ENCODE data around the gene ESRRA. TPM values are rescaled to one million over a fixed set of nuclear protein-coding genes. Genes with fewer than 3 reads are reported as not detected.

Gene ESRRA
- total RNA-seq, 1 donor from 2014 or later = 28.1 TPM

GRCh38 chr11:64303109-64304031, 2.0 kb upstream of the ESRRA start:
- no peak for TF ChIP-seq CTCF (IDR thresholded peaks at IDR 0.05; ENCODE audit: unreplicated experiment)
- Mint-ChIP-seq H3K4me1 (ENCODE audit: low read depth) (peaks cover 14% of the 10 kb centered on the region), H3K9me3 (ENCODE audit: low read depth) (no peaks in the 10 kb centered on the region), H3K4me3 (ENCODE audit: low read depth) (no peak overlapping the region), H3K36me3 (ENCODE audit: insufficient read depth) (no peaks in the 10 kb centered on the region), H3K27ac (no peak overlapping the region), H3K27me3 (peaks cover 36% of the 10 kb centered on the region)
- no peak for DNase-seq (ENCODE audit: low spot score, unreplicated experiment)

GRCh38 chr11:64304032-64304315, 1.4 kb upstream of the ESRRA start:
- Mint-ChIP-seq H3K4me1 (ENCODE audit: low read depth) (peaks cover 14% of the 10 kb centered on the region), H3K27me3 (peaks cover 30% of the 10 kb centered on the region), H3K9me3 (ENCODE audit: low read depth) (no peaks in the 10 kb centered on the region), H3K36me3 (ENCODE audit: insufficient read depth) (no peaks in the 10 kb centered on the region), H3K4me3 (ENCODE audit: low read depth) (no peak overlapping the region), H3K27ac (no peak overlapping the region)
- no peak for DNase-seq (ENCODE audit: low spot score, unreplicated experiment)
- TF ChIP-seq CTCF (IDR thresholded peaks at IDR 0.05; ENCODE audit: unreplicated experiment) = no peak

GRCh38 chr11:64304316-64305072, 830 bp upstream of the ESRRA start:
- Mint-ChIP-seq H3K27ac (peak overlapping the region; percentile 95), H3K4me3 (ENCODE audit: low read depth) (peak overlapping the region; percentile 79), H3K36me3 (ENCODE audit: insufficient read depth) (no peaks in the 10 kb centered on the region), H3K9me3 (ENCODE audit: low read depth) (no peaks in the 10 kb centered on the region), H3K27me3 (peaks cover 25% of the 10 kb centered on the region), H3K4me1 (ENCODE audit: low read depth) (peaks cover 14% of the 10 kb centered on the region)
- peak; percentile 85 for TF ChIP-seq CTCF (IDR thresholded peaks at IDR 0.05; ENCODE audit: unreplicated experiment)
- peak; percentile 82 for DNase-seq (ENCODE audit: low spot score, unreplicated experiment)

DNA sequence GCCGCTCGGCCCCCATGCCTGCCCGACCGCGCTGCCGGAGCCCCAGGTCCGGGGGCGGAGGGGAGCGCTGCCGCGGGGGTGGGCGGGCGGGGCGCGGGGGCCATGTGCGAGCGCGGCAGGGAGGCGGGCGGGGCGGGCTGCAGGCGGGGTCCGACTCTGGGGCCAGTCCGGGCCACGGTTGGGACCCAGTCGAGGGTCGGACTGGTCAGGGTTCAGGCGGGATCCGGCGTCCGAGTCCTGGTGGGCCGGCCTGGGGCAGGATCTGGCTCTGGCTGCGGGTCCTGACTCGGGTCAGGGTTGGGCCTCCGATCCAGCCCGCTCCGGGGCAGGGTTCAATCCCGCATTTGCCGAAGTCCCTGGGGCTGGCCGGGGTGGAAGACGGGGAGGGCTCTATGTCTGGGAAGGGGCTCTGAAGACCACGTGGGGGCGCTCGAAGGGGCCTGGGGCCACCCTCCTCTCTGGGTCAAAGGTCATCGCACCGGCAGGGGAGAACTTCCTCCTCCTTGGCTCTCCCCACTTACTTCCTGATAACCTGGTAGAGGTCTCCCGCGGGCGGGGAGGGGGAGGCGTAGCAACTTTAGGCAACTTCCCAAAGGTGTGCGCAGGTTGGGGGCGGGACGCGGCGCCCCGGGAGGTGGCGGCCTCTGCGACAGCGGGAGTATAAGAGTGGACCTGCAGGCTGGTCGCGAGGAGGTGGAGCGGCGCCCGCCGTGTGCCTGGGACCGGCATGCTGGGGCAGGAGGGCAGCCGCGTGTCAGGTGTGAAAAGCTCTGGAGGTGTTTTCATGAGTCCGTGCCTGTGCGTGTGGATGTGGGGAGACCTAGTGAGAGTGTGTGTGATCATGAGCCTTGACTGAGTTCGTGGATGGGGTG, 603 bp downstream of the ESRRA start:
- Mint-ChIP-seq H3K9me3 (ENCODE audit: low read depth) (no peaks in the 10 kb centered on the region), H3K4me1 (ENCODE audit: low read depth) (peaks cover 9% of the 10 kb centered on the region), H3K27me3 (peaks cover 10% of the 10 kb centered on the region), H3K4me3 (ENCODE audit: low read depth) (peak overlapping the region; percentile 94), H3K36me3 (ENCODE audit: insufficient read depth) (no peaks in the 10 kb centered on the region), H3K27ac (peak overlapping the region; percentile 96)
- DNase-seq (ENCODE audit: low spot score, unreplicated experiment) = peak; percentile 75
- peak; percentile 57 for TF ChIP-seq CTCF (IDR thresholded peaks at IDR 0.05; ENCODE audit: unreplicated experiment)

DNA sequence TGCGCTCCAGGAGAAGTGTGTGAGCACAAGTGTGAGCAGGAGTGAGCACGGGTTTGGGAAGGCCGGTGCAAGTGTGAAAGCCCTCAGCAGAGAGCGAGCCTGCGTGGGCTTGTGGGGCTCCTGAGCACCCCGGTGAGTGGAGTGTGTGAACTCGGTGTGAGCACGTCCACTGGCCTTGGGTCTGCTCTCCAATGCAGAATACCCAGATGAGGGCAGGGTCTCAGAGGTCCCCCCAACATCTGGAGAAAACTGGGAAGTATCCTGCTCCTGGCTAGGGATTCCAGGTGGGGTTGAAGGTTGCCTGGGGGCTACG, 1.2 kb downstream of the ESRRA start:
- peak overlapping the region; percentile 94 for H3K4me3 Mint-ChIP-seq (ENCODE audit: low read depth)
- no peaks in the 10 kb centered on the region for H3K9me3 Mint-ChIP-seq (ENCODE audit: low read depth)
- TF ChIP-seq CTCF (IDR thresholded peaks at IDR 0.05; ENCODE audit: unreplicated experiment) = no peak

More for the DNA sequence above, 1.2 kb downstream of the ESRRA start:
- DNase-seq (ENCODE audit: low spot score, unreplicated experiment) = no peak
- Mint-ChIP-seq H3K27me3 (peaks cover 9% of the 10 kb centered on the region), H3K27ac (peak overlapping the region; percentile 96), H3K4me1 (ENCODE audit: low read depth) (peaks cover 9% of the 10 kb centered on the region), H3K36me3 (ENCODE audit: insufficient read depth) (no peaks in the 10 kb centered on the region)
